SK-N-SH (cell line): ENCODE measurements around the gene BCL2L11. TPM values are rescaled to one million over a fixed set of nuclear protein-coding genes. Genes with fewer than 3 reads are reported as not detected.

Experiments
- CTCF ChIA-PET: fragments of 300-600, 350-600 bp; formaldehyde crosslinking; extraction: SDS; loops from one replicate; lab custom pipeline; 2021; lab: Yijun Ruan, JAX
- POLR2A ChIA-PET: fragments of 350-600 bp; sonication (Branson Sonifier 250); formaldehyde crosslinking; extraction: SDS; loops from one replicate; lab custom pipeline; 2020; ENCODE audit warnings: antibody characterized with exemption, inconsistent platforms; lab: Yijun Ruan, JAX
- DNase-seq: peaks from one replicate; pipeline ENCODE4 v3.0.0; 2012
- H2AFZ ChIP-seq: fragments of 200-600 bp; sonication (generic); 2 replicates; pipeline ENCODE4 v1.8.1; 2016; ENCODE audit warnings: antibody characterized with exemption, mild to moderate bottlenecking, low read depth
- H3F3A ChIP-seq: fragments of 200-600 bp; sonication (generic); replicated peaks from 2 replicates; pipeline ENCODE3; 2016; ENCODE audit warnings: antibody characterized with exemption, mild to moderate bottlenecking; ENCODE audit not compliant: insufficient read depth
- H3K27ac ChIP-seq, 2 experiments: fragments of 200-500 bp in 1 of 2; fragments of 200-600 bp in 1 of 2; sonication (Bioruptor generic) in 1 of 2; sonication (generic), shearing (Covaris generic) in 1 of 2; 2 replicates each; pipeline versions ENCODE4 v1.5.1 to v1.6.1; 2014 to 2016; ENCODE audit warnings: low read depth in 2 of 2, inconsistent platforms in 1 of 2, low read length in 1 of 2, mild to moderate bottlenecking in 1 of 2, mixed read lengths in 1 of 2
- H3K27me3 ChIP-seq: fragments of 200-600 bp; sonication (generic), shearing (Covaris generic); 2 replicates; pipeline ENCODE4 v1.6.1; 2016; ENCODE audit warnings: mixed run types; ENCODE audit not compliant: insufficient read depth
- H3K36me3 ChIP-seq, 2 experiments: fragments of 200-500 bp in 1 of 2; fragments of 200-600 bp in 1 of 2; sonication (Bioruptor generic) in 1 of 2; sonication (generic) in 1 of 2; replicated peaks in 1 of 2; 2 replicates each; pipeline versions ENCODE3 to v1.5.1; 2014 to 2016; ENCODE audit warnings: low read length in 1 of 2, mild to moderate bottlenecking in 1 of 2; ENCODE audit not compliant: insufficient read depth in 2 of 2, control insufficient read depth in 1 of 2
- H3K4me1 ChIP-seq, 2 experiments: fragments of 200-500 bp in 1 of 2; fragments of 200-600 bp in 1 of 2; sonication (Bioruptor generic) in 1 of 2; sonication (generic), shearing (Covaris generic) in 1 of 2; 2 replicates each; pipeline versions ENCODE4 v1.5.1 to v1.6.1; 2014 to 2016; ENCODE audit warnings: low read depth in 1 of 2, low read length in 1 of 2, mixed run types in 1 of 2; ENCODE audit not compliant: insufficient read depth in 2 of 2, control insufficient read depth in 1 of 2
- H3K4me2 ChIP-seq: fragments of 200-600 bp; sonication (generic), shearing (Covaris generic); 2 replicates; pipeline ENCODE4 v1.6.1; 2017; ENCODE audit warnings: mixed run types
- H3K4me3 ChIP-seq, 2 experiments: fragments of 200-500 bp in 1 of 2; fragments of 200-600 bp in 1 of 2; sonication (Bioruptor generic) in 1 of 2; sonication (generic), shearing (Covaris generic) in 1 of 2; 2 replicates each; pipeline versions ENCODE4 v1.5.1 to v1.8.1; 2014 to 2016; ENCODE audit warnings: low read depth in 2 of 2, inconsistent platforms in 1 of 2, low read length in 1 of 2, mild to moderate bottlenecking in 1 of 2, mixed read lengths in 1 of 2, moderate library complexity in 1 of 2
- H3K79me2 ChIP-seq: fragments of 200-600 bp; sonication (generic); 2 replicates; pipeline ENCODE4 v1.8.1; 2017; ENCODE audit warnings: mild to moderate bottlenecking; ENCODE audit not compliant: insufficient read depth
- H3K9ac ChIP-seq: fragments of 200-600 bp; sonication (generic); 2 replicates; pipeline ENCODE4 v1.6.1; 2017; ENCODE audit warnings: mixed run types
- H3K9me2 ChIP-seq: fragments of 200-600 bp; sonication (generic); 2 replicates; pipeline ENCODE4 v1.6.1; 2017; ENCODE audit warnings: mixed run types
- H3K9me3 ChIP-seq: fragments of 200-600 bp; sonication (generic); 2 replicates; pipeline ENCODE4 v1.6.1; 2017; ENCODE audit warnings: mixed run types, mild to moderate bottlenecking, moderate library complexity
- H4K20me1 ChIP-seq: fragments of 200-600 bp; sonication (generic); 2 replicates; pipeline ENCODE4 v1.6.1; 2017; ENCODE audit warnings: mild to moderate bottlenecking, mixed run types; ENCODE audit not compliant: insufficient read depth
- CTCF ChIP-seq: fragments of 200-600 bp; sonication (generic); IDR thresholded peaks from 2 replicates; pipeline ENCODE4 v1.6.1; 2017; ENCODE audit warnings: antibody characterized with exemption, mild to moderate bottlenecking, moderate library complexity
- ELF1 ChIP-seq: IDR thresholded peaks from 2 replicates; pipeline ENCODE4 v1.4.0; 2012
- FOSL2 ChIP-seq: IDR thresholded peaks from 2 replicates; pipeline ENCODE4 v1.4.0; 2012; ENCODE audit warnings: low read depth, mild to moderate bottlenecking, moderate library complexity, borderline replicate concordance
- FOXJ3 ChIP-seq: sonication (generic); formaldehyde crosslinking; IDR thresholded peaks from 2 replicates; pipeline ENCODE4 v1.5.1; 2020; ENCODE audit warnings: mild to moderate bottlenecking, missing genetic modification reagents
- JUND ChIP-seq: IDR thresholded peaks from 2 replicates; pipeline ENCODE4 v1.4.0; 2012
- MAX ChIP-seq: IDR thresholded peaks from 2 replicates; pipeline ENCODE4 v1.4.0; 2012; ENCODE audit warnings: low read depth
- NFIC ChIP-seq: IDR thresholded peaks from 2 replicates; pipeline ENCODE4 v1.4.0; 2012; ENCODE audit warnings: borderline replicate concordance
- NRF1 ChIP-seq: IDR thresholded peaks from 2 replicates; pipeline ENCODE4 v1.6.1; 2012; ENCODE audit warnings: low read depth, mild to moderate bottlenecking, low read length
- POLR2AphosphoS5 ChIP-seq: IDR thresholded peaks from 2 replicates; pipeline ENCODE4 v1.6.1; 2012; ENCODE audit warnings: low read depth, low read length
- RAD21 ChIP-seq: IDR thresholded peaks from 2 replicates; pipeline ENCODE4 v1.6.1; 2012; ENCODE audit warnings: mild to moderate bottlenecking, low read length
- RCOR1 ChIP-seq: fragments of 150-350 bp; IDR thresholded peaks from 2 replicates; pipeline ENCODE4 v1.6.1; 2017; ENCODE audit warnings: antibody characterized with exemption, low read length
- RXRA ChIP-seq: IDR thresholded peaks from 2 replicates; pipeline ENCODE4 v1.4.0; 2012; ENCODE audit warnings: low read depth, mild to moderate bottlenecking, borderline replicate concordance
- SMC3 ChIP-seq: IDR thresholded peaks from 2 replicates; pipeline ENCODE4 v1.6.1; 2012; ENCODE audit warnings: low read depth, low read length, improper control_type of control experiment
- TAF1 ChIP-seq: IDR thresholded peaks from 2 replicates; pipeline ENCODE4 v1.6.1; 2012; ENCODE audit warnings: low read depth, mild to moderate bottlenecking, low read length, moderate library complexity, borderline replicate concordance
- TCF12 ChIP-seq: IDR thresholded peaks from 2 replicates; pipeline ENCODE4 v1.4.0; 2012
- ZBTB33 ChIP-seq: IDR thresholded peaks from 2 replicates; pipeline ENCODE4 v1.4.0; 2012; ENCODE audit warnings: low read depth, borderline replicate concordance
- WGBS: methylation state at CpG from one replicate; pipeline ENCODE4 v1.1.6; 2017; ENCODE audit warnings: low lambda C conversion rate; 5-methylcytosine and 5-hydroxymethylcytosine counted together
- polyA plus RNA-seq, 3 experiments: library from polyadenylated mRNA; depleted of rRNA; stranded (reverse); fragments of >200 nt; gene quantifications; 2 replicates each; pipeline ENCODE4 v1.2.3, GENCODE V29; 2012
- TF ChIP-seq, protein P1 (sequence below): fragments of 150-350 bp; IDR thresholded peaks from 2 replicates; pipeline ENCODE4 v1.6.1; 2016; ENCODE audit warnings: mild to moderate bottlenecking, low read depth, low read length
- TF ChIP-seq, protein P2 (sequence below): IDR thresholded peaks from 2 replicates; pipeline ENCODE4; 2012
- TF ChIP-seq, protein P3 (sequence below): IDR thresholded peaks from 2 replicates; pipeline ENCODE4 v1.6.1; 2012; ENCODE audit warnings: mild to moderate bottlenecking, low read depth, low read length, moderate library complexity

The BCL2L11 gene
- polyA plus RNA-seq, 1 of the 3 experiments (the other 2 are of a cell fraction): 3.3 TPM

DNA sequence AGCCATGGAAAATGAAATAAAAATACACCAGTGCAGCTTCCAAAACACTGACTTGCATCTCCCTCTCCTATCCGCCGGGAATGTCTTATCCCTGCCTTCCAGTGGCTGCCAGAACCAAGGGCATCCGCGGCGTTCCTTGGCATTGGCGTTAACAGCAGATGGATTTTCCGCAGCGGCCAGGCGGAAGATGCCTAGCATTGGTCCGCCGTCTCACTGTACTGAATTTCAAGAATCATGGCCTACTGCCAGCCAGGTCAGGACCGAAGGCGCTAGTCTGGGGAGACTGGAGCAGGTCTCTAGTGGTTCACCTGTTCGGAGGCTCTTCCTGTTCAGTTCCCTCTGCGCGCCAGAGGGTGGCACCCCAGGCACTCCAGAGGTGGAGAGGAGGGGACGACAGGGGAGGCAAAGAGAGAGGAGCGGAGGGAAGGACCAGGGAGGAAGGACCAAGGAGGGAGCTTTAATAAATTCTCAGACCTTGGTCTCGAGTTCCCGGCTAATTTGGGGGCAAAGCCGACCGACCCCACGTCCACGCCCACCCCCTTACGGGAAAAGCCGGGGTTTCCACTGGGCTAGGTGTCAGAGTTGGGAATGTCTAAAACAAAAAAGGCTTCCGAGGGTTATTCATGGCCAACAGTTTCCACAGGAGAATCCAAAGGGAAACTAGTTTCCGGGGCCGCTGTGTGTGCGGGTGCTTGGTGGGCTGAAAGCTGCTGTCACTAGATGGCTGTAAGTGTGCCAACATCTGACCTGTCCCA lies 3.7 kb upstream of the BCL2L11 start:
- H3K36me3 ChIP-seq: no peaks in the 10 kb centered on the region
- ChIA-PET CTCF (interaction anchor here (0.6 to 2.1 kb wide), 6 partner anchors 9 to 305 kb away, joined by 3 to 11 read pairs (median 4); no protein-coding TSS in a partner anchor), POLR2A (no interaction called here)
- 64% methylated on average over 30 of the region's 30 CpGs for WGBS
- H4K20me1 ChIP-seq: no peaks in the 10 kb centered on the region; the same call in 1 of the 2 replicates
- H3K27me3 ChIP-seq: no peaks in the 10 kb centered on the region
- peaks cover 4% of the 10 kb centered on the region for H3F3A ChIP-seq
- no peak overlapping the region for H3K4me2 ChIP-seq
- TF ChIP-seq MAX: no peak
- no peak for TF ChIP-seq NRF1
- TF ChIP-seq FOXJ3 (CRISPR knock-in tag): no peak; the same call in 1 of the 2 replicates
- TF ChIP-seq TAF1: no peak
- TF ChIP-seq ELF1: no peak
- no peak for TF ChIP-seq POLR2AphosphoS5
- no peak for TF ChIP-seq FOSL2
- TF ChIP-seq, protein P1, sequence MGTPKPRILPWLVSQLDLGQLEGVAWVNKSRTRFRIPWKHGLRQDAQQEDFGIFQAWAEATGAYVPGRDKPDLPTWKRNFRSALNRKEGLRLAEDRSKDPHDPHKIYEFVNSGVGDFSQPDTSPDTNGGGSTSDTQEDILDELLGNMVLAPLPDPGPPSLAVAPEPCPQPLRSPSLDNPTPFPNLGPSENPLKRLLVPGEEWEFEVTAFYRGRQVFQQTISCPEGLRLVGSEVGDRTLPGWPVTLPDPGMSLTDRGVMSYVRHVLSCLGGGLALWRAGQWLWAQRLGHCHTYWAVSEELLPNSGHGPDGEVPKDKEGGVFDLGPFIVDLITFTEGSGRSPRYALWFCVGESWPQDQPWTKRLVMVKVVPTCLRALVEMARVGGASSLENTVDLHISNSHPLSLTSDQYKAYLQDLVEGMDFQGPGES: no peak
- TF ChIP-seq NFIC: no peak
- TF ChIP-seq SMC3: peak; percentile 82
- TF ChIP-seq, protein P2, sequence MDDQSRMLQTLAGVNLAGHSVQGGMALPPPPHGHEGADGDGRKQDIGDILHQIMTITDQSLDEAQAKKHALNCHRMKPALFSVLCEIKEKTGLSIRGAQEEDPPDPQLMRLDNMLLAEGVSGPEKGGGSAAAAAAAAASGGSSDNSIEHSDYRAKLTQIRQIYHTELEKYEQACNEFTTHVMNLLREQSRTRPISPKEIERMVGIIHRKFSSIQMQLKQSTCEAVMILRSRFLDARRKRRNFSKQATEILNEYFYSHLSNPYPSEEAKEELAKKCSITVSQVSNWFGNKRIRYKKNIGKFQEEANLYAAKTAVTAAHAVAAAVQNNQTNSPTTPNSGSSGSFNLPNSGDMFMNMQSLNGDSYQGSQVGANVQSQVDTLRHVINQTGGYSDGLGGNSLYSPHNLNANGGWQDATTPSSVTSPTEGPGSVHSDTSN: no peak
- no peak for TF ChIP-seq ZBTB33
- TF ChIP-seq TCF12: no peak
- peak; percentile 68 for TF ChIP-seq CTCF
- TF ChIP-seq, protein P3, sequence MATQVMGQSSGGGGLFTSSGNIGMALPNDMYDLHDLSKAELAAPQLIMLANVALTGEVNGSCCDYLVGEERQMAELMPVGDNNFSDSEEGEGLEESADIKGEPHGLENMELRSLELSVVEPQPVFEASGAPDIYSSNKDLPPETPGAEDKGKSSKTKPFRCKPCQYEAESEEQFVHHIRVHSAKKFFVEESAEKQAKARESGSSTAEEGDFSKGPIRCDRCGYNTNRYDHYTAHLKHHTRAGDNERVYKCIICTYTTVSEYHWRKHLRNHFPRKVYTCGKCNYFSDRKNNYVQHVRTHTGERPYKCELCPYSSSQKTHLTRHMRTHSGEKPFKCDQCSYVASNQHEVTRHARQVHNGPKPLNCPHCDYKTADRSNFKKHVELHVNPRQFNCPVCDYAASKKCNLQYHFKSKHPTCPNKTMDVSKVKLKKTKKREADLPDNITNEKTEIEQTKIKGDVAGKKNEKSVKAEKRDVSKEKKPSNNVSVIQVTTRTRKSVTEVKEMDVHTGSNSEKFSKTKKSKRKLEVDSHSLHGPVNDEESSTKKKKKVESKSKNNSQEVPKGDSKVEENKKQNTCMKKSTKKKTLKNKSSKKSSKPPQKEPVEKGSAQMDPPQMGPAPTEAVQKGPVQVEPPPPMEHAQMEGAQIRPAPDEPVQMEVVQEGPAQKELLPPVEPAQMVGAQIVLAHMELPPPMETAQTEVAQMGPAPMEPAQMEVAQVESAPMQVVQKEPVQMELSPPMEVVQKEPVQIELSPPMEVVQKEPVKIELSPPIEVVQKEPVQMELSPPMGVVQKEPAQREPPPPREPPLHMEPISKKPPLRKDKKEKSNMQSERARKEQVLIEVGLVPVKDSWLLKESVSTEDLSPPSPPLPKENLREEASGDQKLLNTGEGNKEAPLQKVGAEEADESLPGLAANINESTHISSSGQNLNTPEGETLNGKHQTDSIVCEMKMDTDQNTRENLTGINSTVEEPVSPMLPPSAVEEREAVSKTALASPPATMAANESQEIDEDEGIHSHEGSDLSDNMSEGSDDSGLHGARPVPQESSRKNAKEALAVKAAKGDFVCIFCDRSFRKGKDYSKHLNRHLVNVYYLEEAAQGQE: no peak
- TF ChIP-seq RXRA: no peak
- TF ChIP-seq JUND: no peak
- TF ChIP-seq RAD21: peak; percentile 82
- no peak for TF ChIP-seq RCOR1
- no peak overlapping the region; a peak in 1 of 4 replicates for H3K4me3 ChIP-seq
- peak; percentile 80 for DNase-seq
- H3K27ac ChIP-seq: no peak overlapping the region
- no peak overlapping the region for H2AFZ ChIP-seq
- H3K4me1 ChIP-seq: peaks cover 0 to 7% of the 10 kb centered on the region in 2 experiments; a peak in 1 of 4 replicates
- no peak overlapping the region for H3K9ac ChIP-seq
- H3K9me2 ChIP-seq: no peaks in the 10 kb centered on the region
- no peaks in the 10 kb centered on the region for H3K79me2 ChIP-seq
- H3K9me3 ChIP-seq: no peaks in the 10 kb centered on the region
